Measurements from ENCODE around the gene N4BP3. TPM values are rescaled to one million over a fixed set of nuclear protein-coding genes. Genes with fewer than 3 reads are reported as not detected.
"Not testable (repeated sequence)": the region's sequence is repeated elsewhere in the genome, so short reads cannot be mapped to it uniquely, and the experiment has no call there.

Gene N4BP3
- total and polyA plus RNA-seq, 4 experiments from 2014 or later = 0.30 to 2.0 (median 1.1) TPM

- ChIA-PET POLR2A (ENCODE audit: partially characterized antibody) (interaction anchor here (0.9 kb wide), 1 partner anchor 11 kb away, joined by 3 read pairs; the partner anchor contains the start of gene N4BP3), CTCF (ENCODE audit: partially characterized antibody) (interaction anchor here (1.6 kb wide), 1 partner anchor 23 kb away, joined by 3 read pairs; no protein-coding TSS in a partner anchor)
- no peaks in the 10 kb centered on the region for H3K27me3 ChIP-seq (ENCODE audit: insufficient read depth, low read length)
- Mint-ChIP-seq H3K4me1 (peaks cover 2 to 17% (median 8%) of the 10 kb centered on the region in 4 donors), H3K27me3 (peaks cover 0 to 1% of the 10 kb centered on the region in 2 donors), H3K9me3 (no peaks in the 10 kb centered on the region), H3K4me3 (no peak overlapping the region), H3K36me3 (peaks cover 0 to 2% of the 10 kb centered on the region in 2 donors), H3K27ac (peak overlapping the region in 2 of 7 donors; percentile 17 to 61)
- H3K9me3 ChIP-seq (ENCODE audit: control insufficient read depth in 1 of 2, low read length in 2 of 2) = no peaks in the 10 kb centered on the region
- H3K36me3 ChIP-seq (ENCODE audit: insufficient read depth, low read length) = no peaks in the 10 kb centered on the region
- no peak overlapping the region for H3K27ac ChIP-seq (ENCODE audit: low read depth, low read length)
- DNase-seq = no peak
- H3K4me3 ChIP-seq (ENCODE audit: low read length in 2 of 2) = no peak overlapping the region
- H3K4me1 ChIP-seq (ENCODE audit: insufficient read depth, low read length) = peaks cover 19% of the 10 kb centered on the region
- intact Hi-C loops (cut with micrococcal nuclease) = no loop called here
These were observed 12.0 kb downstream of the N4BP3 start for GRCh38 chr5:178125253-178125906.

DNA sequence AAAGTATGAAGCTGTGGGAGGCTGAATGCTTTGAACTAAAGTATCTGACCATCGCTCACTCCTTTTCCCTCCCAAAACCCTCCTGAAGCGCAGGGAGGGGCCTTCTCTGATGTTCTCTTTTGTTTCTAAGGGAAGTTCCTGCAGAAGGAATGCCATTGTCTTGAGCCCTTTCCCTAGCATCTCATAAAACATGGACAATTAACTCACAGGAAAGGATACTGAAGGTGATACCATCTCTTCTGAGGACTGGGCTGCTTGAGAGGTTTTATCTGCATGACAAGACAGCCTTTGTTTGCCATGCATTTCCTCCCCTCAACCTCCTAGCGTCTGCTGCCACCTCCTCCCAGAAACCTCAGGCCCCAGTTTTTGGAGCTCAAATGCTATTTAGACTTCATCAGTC, 13.2 kb downstream of the N4BP3 start:
- Mint-ChIP-seq H3K27me3 (no peaks in the 10 kb centered on the region), H3K36me3 (no peaks in the 10 kb centered on the region), H3K4me1 (peaks cover 3 to 13% (median 6%) of the 10 kb centered on the region in 4 donors), H3K4me3 (no peak overlapping the region), H3K27ac (peak overlapping the region in 1 of 7 donors; percentile 30), H3K9me3 (no peaks in the 10 kb centered on the region)
- ChIA-PET POLR2A (ENCODE audit: partially characterized antibody) (no interaction called here), CTCF (ENCODE audit: partially characterized antibody) (interaction anchor here (0.9 kb wide), 1 partner anchor 50 kb away, joined by 3 read pairs; no protein-coding TSS in a partner anchor)
- Histone ChIP-seq H3K27me3 (ENCODE audit: insufficient read depth, low read length) (no peaks in the 10 kb centered on the region), H3K4me1 (ENCODE audit: insufficient read depth, low read length) (peaks cover 12% of the 10 kb centered on the region), H3K4me3 (ENCODE audit: low read length in 2 of 2) (no peak overlapping the region), H3K27ac (ENCODE audit: low read depth, low read length) (no peak overlapping the region), H3K36me3 (ENCODE audit: insufficient read depth, low read length) (no peaks in the 10 kb centered on the region), H3K9me3 (ENCODE audit: control insufficient read depth in 1 of 2, low read length in 2 of 2) (no peaks in the 10 kb centered on the region)
- intact Hi-C loops (cut with micrococcal nuclease) = no loop called here
- DNase-seq = no peak

DNA sequence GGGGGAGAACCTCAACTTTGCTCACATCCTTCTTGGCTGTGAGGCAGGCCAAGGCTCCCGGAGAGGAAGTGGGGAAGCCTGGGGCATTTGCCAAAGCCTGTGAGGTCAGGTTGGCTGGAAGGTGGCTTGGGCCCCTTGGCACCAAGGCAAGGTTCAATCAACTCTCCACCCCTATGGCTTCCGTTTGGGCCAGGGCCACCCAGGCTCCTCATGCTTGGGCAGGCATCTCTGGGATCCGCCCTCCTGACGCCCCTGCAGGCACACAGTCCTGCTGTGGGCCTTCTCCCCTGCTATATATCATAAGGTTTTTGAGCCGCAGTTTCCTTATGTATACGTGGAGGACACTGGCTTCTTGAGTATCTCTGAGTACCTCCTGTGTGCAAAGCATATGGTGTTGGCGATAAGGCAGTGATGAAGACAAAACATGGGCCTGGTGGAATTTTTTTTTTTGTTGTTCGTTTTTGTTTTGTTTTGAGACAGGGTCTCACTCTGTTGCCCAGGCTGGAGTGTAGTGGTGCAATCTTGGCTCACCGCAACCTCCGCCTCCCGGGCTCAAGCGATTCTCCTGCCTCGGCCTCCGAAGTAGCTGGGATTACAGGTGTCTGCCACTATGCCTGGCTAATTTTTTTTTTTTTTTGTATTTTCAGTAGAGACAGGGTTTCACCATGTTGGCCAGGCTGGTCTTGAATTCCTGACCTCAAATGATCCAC, 14.1 kb downstream of the N4BP3 start:
- H3K36me3 ChIP-seq (ENCODE audit: insufficient read depth, low read length); H3K4me1 ChIP-seq (ENCODE audit: insufficient read depth, low read length); POLR2A ChIA-PET (ENCODE audit: partially characterized antibody); H3K36me3 Mint-ChIP-seq; DNase-seq; intact Hi-C loops (cut with micrococcal nuclease); H3K9me3 ChIP-seq (ENCODE audit: control insufficient read depth in 1 of 2, low read length in 2 of 2); H3K4me3 ChIP-seq (ENCODE audit: low read length in 2 of 2); H3K9me3 Mint-ChIP-seq; H3K27ac ChIP-seq (ENCODE audit: low read depth, low read length); H3K27me3 ChIP-seq (ENCODE audit: insufficient read depth, low read length); H3K27me3 Mint-ChIP-seq: not testable (repeated sequence)
- CTCF ChIA-PET (ENCODE audit: partially characterized antibody) = interaction anchor here (0.9 kb wide), 1 partner anchor 51 kb away, joined by 3 read pairs; no protein-coding TSS in a partner anchor
- Mint-ChIP-seq H3K27ac (peak overlapping the region in 1 of 7 donors; percentile 30), H3K4me3 (peak overlapping the region in 1 of 8 donors; percentile 35), H3K4me1 (peaks cover 8 to 19% (median 13%) of the 10 kb centered on the region in 4 donors)

DNA sequence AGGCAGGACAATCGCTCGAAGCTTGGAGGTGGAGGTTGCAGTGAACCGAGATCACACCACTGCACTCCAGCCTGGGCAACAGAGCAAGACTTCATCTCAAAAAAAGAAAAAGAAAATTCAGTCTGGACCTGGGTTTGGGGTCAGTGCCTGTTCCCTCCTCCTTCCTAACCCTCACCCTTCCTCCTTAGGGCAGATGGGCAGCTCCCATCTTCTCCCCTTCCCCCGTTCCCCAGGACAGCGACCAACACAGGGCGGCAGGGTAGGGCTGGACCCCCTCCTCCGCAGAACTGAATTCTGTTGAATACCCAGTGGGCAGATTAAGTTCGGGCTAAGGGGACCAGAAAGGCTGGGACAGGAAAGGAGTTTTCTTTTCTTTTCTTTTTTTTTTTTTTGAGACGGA, 16.0 kb downstream of the N4BP3 start:
- no peak for DNase-seq
- POLR2A ChIA-PET (ENCODE audit: partially characterized antibody) = interaction anchor here (1.2 to 1.7 kb wide), 3 partner anchors 9 to 75 kb away, joined by 3 to 6 read pairs (median 6); partner anchors contain the start of genes HNRNPAB and NHP2
- no peaks in the 10 kb centered on the region for H3K9me3 ChIP-seq (ENCODE audit: control insufficient read depth in 1 of 2, low read length in 2 of 2)
- Mint-ChIP-seq H3K4me1 (peaks cover 12 to 25% (median 17%) of the 10 kb centered on the region in 4 donors), H3K27me3 (no peaks in the 10 kb centered on the region), H3K9me3 (no peaks in the 10 kb centered on the region), H3K36me3 (peaks cover 0 to 6% of the 10 kb centered on the region in 2 donors), H3K27ac (peak overlapping the region in 3 of 7 donors; percentile 41 to 69 (median 42)), H3K4me3 (peak overlapping the region in 4 of 8 donors; percentile 15 to 41 (median 26))
- no peaks in the 10 kb centered on the region for H3K36me3 ChIP-seq (ENCODE audit: insufficient read depth, low read length)
- H3K27ac ChIP-seq (ENCODE audit: low read depth, low read length) = no peak overlapping the region
- H3K27me3 ChIP-seq (ENCODE audit: insufficient read depth, low read length) = no peaks in the 10 kb centered on the region
- intact Hi-C loops (cut with micrococcal nuclease) = no loop called here
- no peak overlapping the region for H3K4me3 ChIP-seq (ENCODE audit: low read length in 2 of 2)
- H3K4me1 ChIP-seq (ENCODE audit: insufficient read depth, low read length) = peaks cover 8% of the 10 kb centered on the region
- CTCF ChIA-PET (ENCODE audit: partially characterized antibody) = interaction anchor here (3.2 kb wide), 1 partner anchor 8 kb away, joined by 12 read pairs; no protein-coding TSS in a partner anchor

DNA sequence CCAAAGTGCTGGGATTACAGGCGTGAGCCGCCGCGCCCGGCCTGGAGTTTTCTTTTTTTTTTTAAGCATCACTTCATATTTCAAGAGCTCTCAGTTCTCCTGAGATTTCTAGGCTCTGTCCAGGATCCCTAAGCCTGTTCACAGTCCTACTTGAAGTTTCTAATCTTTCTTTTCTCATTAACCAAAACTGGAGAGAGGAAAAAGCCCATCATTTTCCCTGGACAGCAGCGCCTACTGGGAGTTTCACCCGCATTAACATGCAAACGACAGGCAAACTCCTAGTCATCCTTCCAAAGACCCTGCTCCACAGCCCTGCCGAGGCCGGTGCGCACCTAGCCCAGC, 16.9 kb downstream of the N4BP3 start:
- H3K27me3 Mint-ChIP-seq; H3K9me3 Mint-ChIP-seq; H3K27me3 ChIP-seq (ENCODE audit: insufficient read depth, low read length); H3K36me3 ChIP-seq (ENCODE audit: insufficient read depth, low read length); H3K9me3 ChIP-seq (ENCODE audit: control insufficient read depth in 1 of 2, low read length in 2 of 2); H3K4me1 ChIP-seq (ENCODE audit: insufficient read depth, low read length); H3K36me3 Mint-ChIP-seq: not testable (repeated sequence)
- intact Hi-C loops (cut with micrococcal nuclease) = loop anchor here (1.0 kb wide), 2 partner anchors 9 to 17 kb away; partner anchors contain the start of gene N4BP3
- Mint-ChIP-seq H3K27ac (peak overlapping the region in 6 of 7 donors; percentile 19 to 82 (median 70)), H3K4me3 (peak overlapping the region; percentile 69 to 82 (median 74)), H3K4me1 (peaks cover 14 to 25% (median 20%) of the 10 kb centered on the region in 4 donors)
- Histone ChIP-seq H3K27ac (ENCODE audit: low read depth, low read length) (peak overlapping the region; percentile 70), H3K4me3 (ENCODE audit: low read length in 2 of 2) (peak overlapping the region in 1 of 2 donors; percentile 69)
- CTCF ChIA-PET (ENCODE audit: partially characterized antibody) = interaction anchor here (1.4 to 3.2 kb wide), 2 partner anchors 9 to 14 kb away, joined by 3 to 12 read pairs; no protein-coding TSS in a partner anchor
- DNase-seq = peak in 1 of 5 donors; percentile 14
- POLR2A ChIA-PET (ENCODE audit: partially characterized antibody) = interaction anchor here (0.6 to 1.7 kb wide), 5 partner anchors 9 to 74 kb away, joined by 3 to 6 read pairs (median 6); partner anchors contain the start of genes HNRNPAB and NHP2

DNA sequence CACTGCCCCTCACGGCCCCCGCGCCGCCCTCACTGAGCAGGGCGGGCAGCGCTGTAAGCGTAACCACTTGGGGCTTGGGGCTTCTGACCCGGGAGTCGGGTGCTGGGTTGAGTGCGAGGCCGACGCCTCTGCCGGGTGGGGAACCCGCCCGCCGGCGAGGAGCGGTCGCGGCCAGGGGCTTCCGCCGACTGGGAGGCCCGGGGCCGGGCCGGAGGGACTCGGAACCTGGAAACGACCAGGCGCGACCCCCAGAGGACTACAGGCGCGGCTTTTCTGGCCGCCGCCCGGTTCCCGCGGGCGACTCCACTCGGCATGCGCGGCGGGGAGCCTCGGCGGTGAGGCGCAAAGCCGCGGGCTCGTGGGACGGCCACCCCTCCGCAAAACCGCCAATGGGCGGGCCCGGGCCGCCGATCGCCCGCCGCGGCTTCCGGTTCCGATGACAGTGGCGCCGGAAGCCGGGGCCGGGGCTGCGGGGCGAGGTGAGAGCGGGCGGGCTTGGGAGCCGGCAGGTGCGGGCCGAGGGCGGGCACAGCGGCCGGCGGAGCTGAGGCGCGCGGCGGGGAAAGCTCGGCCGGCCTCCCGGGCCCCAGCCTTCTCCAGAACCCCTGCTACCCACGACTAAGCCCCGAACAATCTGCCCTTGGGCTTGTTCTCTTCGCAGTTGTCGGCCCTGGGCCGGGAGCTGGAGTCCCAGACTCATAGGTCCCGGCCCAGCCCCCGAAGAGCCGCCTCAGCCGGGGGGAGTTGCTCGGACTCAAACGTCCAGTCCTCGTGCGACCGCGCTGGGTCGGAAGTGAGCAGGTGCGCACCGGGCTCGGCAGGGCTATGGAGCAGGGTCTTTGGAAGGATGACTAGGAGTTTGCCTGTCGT, 17.5 kb downstream of the N4BP3 start, which contains the start of gene RMND5B:
Gene RMND5B, plus strand, starts transcription at position 439 of the 870 bp plus-strand sequence. CDS start 7,106 bp downstream, outside the sequence.
- intact Hi-C loops (cut with micrococcal nuclease) = loop anchor here (1.0 kb wide), 3 partner anchors 10 to 22 kb away; partner anchors contain the start of genes N4BP3 and NHP2
- Mint-ChIP-seq H3K9me3 (no peaks in the 10 kb centered on the region), H3K27me3 (no peaks in the 10 kb centered on the region), H3K36me3 (peaks cover 0 to 16% of the 10 kb centered on the region in 2 donors), H3K27ac (peak within 1 kb of the TSS; percentile 70 to 96 (median 92)), H3K4me1 (peaks cover 17 to 31% (median 24%) of the 10 kb centered on the region in 4 donors), H3K4me3 (peak within 1 kb of the TSS; percentile 84 to 93 (median 90))
- peak within 1 kb of the TSS; percentile 70 for H3K27ac ChIP-seq (ENCODE audit: low read depth, low read length)
- no peaks in the 10 kb centered on the region for H3K9me3 ChIP-seq (ENCODE audit: control insufficient read depth in 1 of 2, low read length in 2 of 2)
- peak; percentile 78 to 82 (median 79) for DNase-seq
- H3K4me3 ChIP-seq (ENCODE audit: low read length in 2 of 2) = peak within 1 kb of the TSS; percentile 69
- H3K4me1 ChIP-seq (ENCODE audit: insufficient read depth, low read length) = peaks cover 8% of the 10 kb centered on the region
- POLR2A ChIA-PET (ENCODE audit: partially characterized antibody) = interaction anchor here (0.7 to 2.0 kb wide), 10 partner anchors 8 to 23 kb away, joined by 3 to 20 read pairs (median 4); partner anchors contain the start of gene NHP2
- H3K27me3 ChIP-seq (ENCODE audit: insufficient read depth, low read length) = no peaks in the 10 kb centered on the region
- CTCF ChIA-PET (ENCODE audit: partially characterized antibody) = interaction anchor here (1.3 to 3.2 kb wide), 3 partner anchors 10 to 55 kb away, joined by 3 to 12 read pairs (median 3); no protein-coding TSS in a partner anchor
- peaks cover 6% of the 10 kb centered on the region for H3K36me3 ChIP-seq (ENCODE audit: insufficient read depth, low read length)
